Measurements from ENCODE around the gene NDUFAF8.

Gene NDUFAF8, protein sequence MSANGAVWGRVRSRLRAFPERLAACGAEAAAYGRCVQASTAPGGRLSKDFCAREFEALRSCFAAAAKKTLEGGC

DNA sequence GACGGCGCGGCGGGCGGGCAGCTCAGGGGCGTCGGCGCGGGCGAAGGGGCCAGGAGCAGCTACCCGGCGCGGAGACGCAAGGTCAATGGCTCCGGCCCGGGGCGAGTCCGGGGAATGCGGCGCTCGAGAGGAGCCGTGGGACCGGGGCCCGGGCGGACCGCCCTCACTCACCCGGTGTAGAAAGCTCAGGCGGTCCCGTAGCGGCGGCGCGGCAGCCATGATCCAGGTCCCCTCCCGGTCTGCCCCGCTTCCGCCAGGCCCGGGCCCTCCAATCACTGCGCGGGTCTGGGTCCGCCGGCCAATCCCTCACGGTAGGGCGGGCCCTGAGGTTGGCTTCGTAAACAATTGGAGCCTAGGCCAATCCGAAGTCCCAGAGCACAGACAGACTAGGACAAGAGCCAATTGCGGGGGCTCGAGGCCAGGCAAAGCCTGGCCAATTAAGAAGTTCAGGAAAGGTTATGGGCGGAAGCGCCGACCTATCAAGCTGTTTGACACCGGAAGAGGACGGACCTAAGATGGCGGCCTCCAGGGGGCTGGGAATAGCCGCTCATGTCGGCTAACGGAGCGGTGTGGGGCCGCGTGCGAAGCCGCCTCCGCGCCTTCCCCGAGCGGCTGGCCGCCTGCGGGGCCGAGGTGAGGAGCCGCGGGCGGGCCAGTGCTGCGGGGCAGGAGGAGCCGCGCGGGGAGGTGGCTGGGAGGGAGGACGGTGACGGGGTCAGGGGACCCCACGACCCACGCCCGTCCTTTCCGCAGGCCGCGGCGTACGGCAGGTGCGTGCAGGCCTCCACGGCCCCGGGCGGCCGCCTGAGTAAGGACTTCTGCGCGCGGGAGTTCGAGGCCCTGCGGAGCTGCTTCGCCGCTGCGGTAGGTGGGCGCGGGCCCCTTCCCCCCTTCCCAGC, at the start of gene NDUFAF8, which contains the start of gene TEPSIN:
Gene NDUFAF8 (plus strand): TSS at position 504 of the 899 bp plus-strand sequence. CDS start 46 bp downstream, at position 550.
Gene TEPSIN (minus strand): TSS at position 241 of the 899 bp plus-strand sequence. CDS start 22 bp downstream, at position 219.
- DNase-seq, result peak; percentile 95

DNA sequence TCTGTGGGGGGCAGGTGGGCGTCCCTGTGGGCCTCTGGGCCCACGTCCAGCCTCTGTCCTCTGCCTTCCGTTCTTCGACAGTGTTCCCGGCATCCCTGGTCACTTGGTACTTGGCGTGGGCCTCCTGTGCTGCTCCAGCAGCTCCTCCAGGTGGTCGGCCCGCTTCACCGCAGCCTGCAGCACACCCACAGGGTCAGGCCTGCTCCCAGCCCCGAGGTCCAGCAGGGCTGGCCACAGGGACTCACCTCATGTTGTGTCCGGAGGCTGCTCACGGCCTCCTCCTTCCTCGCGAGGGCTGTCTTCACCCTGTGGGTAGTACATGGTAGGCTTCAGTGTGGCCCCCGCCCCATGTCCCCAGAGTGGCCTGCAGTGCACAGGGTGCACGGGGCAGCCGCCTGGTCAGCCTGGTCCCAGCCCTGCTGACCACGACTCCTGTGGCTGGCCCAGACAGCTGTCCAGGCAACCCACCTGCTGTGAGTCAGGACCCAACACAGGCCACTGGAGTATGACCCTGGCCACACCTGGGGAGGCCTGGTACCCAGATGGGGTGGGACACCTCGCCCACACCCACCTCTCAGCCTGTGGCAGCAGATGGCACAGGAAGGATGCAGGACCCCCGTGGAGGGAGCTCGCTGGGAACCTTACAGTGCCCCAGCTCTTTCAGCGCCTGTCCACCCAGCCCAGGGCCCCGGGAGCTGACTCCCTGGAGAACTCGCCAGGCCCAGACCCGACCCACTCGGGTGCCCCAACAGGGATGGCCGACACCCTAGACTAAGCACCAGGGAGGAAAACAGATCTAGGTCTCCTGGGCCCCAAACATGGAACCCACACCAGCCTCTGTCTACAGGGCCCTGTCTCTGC, 49.2 kb upstream of the NDUFAF8 start:
- DNase-seq, result no peak

- no peak for DNase-seq
Measured at GRCh38 chr17:81190591-81190990, 48.5 kb upstream of the NDUFAF8 start.

DNA sequence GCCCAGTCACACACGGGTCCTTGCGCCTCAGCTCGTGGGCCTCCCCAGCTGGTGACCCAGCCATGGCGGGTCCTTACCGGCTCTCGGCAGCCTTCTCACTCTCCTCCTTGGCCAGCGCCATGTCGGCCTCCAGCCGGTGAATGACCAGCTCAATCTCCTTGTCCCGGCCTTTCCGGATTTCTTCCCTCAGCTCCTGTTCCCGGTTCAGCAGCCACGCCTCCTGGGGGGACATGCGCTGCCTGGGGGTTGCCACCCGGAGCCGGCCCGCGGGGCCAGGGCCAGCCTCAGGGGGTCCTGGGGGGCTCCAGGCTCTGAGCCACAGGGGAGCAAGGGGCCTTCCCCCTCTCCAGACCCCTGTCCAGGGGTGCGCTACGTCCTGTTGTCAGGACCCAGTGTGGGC, 48.0 kb upstream of the NDUFAF8 start:
- DNase-seq, result no peak

- DNase-seq, result no peak
Measured at GRCh38 chr17:81191646-81192045, 47.5 kb upstream of the NDUFAF8 start.

GRCh38 chr17:81192386-81193050, 46.6 kb upstream of the NDUFAF8 start:
- no peak for DNase-seq

DNA sequence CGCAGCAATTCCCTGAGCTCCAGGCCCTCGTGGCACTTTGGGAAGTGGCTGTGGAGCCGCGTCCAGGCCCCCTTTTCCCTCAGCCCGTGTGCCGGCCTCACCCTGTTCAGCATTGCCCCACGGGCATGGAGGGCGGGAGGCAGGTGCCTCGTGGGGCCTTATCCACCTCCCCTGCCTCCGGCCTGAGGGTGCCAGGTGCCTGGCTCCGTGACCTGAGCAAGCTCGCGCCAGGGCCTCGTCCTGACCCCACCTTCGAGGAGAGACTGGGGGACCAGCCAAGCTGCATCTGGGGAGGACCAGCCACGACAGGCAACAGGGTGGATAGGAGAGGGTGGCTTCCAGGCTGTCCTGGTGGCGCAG, 46.1 kb upstream of the NDUFAF8 start:
- no peak for DNase-seq

GRCh38 chr17:81193470-81194224, 45.5 kb upstream of the NDUFAF8 start:
- DNase-seq, result no peak

DNA sequence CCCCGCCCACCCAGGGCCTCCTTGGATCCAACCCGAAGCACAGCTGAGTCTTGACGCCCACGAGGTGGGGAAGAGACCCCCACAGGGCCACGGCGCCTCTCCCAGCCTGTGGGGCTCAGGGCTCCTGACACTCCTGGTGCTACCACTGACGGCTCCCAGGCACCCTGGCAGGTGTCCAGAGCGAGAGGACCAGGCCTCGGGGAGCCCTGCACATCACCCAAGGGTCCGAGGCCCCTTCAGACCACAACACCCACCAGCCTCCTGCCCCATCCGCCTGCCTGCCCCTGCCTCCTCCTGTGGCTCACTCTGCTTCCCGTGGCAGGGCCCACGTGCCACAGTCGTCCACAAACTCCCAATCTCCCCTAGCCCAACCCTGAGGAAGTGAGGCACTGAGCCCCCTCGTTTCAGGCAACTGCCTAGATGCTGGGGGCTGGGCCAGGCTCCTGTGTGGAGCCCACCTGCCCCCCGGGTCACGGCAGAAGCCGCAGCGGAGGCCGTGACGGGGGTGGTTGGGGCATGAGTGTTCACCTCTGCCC, 44.8 kb upstream of the NDUFAF8 start:
- no peak for DNase-seq

- DNase-seq, result no peak
Measured at GRCh38 chr17:81194941-81195901, 43.9 kb upstream of the NDUFAF8 start.

DNA sequence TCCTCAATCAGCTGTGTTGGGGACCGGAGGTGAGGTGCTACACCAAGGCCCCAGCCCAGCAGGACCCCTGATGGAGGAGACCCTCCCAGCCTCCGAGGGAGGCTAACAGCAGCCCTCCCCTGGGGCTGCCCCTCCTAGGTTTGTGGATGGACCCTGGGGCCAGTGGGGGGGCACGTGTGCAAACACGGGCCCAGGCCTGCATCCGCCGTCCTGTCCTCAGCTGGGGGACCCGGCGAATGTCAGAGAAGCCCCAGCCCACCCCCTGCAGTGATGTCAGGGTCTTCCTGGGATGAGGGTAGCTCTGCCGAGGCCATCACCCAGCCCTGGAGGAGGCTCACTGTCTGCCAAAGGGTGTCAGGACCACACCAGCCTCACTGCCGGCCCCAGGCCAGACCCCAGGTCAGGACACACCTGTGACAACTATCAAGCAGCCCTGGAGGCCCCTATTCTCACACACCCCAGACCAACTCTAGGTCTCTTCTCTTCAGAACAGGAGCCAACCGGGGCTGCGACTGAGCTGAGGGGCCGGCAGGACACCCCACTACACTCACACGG, 43.1 kb upstream of the NDUFAF8 start:
- DNase-seq, result no peak

DNA sequence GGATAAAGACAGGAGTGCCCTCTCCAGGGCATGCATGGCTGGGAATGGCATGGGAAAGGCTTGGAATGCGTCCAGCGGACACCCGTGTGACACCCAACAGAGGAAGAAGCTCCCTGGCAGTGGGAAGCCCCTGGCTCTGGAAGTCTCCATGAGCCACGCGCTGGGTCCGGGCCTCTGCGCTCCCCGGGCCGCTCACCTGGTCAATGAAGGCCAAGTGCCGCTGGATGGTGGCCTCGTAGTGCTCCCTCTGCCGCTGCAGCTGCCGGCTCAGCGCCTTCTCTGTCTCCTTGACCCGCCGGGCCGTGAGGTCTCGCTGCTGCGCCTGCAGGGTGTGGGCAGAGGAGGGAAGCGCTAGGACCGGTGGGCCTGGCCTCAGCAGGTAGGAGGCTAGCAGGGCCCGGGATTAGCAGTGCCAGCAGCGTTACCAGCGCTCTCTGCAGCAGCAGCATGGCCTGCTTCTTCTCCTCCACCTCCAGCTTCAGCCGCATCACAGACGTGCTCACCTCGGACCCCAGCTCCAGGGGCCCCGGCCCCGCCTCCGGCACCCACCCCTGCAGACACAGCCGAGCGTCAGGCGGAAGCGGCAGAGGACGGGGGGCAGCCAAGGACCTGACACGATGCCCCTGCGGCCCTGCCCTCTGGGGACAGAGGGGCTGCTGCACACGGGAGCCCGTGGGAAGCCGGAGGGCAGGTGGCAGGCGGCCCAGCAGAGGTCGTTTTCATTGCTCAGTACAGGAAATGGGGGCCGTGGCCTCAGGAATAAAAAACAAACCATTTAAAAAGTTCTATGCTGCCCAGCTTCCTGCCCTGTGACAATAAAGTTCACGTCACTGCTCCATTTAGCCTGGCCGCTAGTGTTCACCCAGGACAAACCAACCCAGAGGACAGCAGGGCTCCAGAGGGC, 42.4 kb upstream of the NDUFAF8 start:
- no peak for DNase-seq

- DNase-seq, result no peak
Measured at GRCh38 chr17:81197409-81197795, 41.7 kb upstream of the NDUFAF8 start.

DNA sequence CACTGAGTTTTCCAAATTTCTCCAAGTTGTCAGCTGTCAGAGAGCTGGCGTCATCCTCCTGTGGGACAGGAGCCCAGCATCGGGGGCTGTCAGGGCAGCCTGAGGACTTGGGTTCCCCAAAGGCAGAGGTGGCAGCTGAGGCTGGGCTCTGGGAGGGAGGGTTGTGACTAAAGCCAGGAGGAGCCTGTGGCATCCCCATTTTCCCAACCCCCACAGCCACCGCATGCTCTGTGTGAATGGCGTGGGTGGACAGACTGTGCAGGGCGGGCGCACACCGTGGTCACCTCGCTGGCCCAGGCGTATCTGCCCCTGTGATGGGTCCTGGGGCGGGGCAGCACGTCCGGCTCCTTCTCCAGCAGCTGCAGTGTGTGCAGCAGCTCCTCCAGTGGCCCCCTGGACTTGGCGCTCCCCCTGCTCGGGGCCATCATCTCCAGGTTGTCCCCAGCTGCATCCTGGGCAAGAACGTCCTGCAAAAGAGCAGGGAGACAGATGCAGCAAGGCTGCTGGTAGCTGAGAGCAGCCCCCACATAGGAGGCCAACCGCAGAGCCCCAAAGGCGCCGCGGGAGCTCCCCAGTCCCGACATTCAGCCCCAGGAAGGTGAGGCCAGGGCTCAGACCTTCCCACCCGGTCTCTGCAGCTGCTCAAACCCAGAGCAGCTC, 41.2 kb upstream of the NDUFAF8 start:
- no peak for DNase-seq

- DNase-seq, result no peak
Measured at GRCh38 chr17:81198826-81199481, 40.2 kb upstream of the NDUFAF8 start.

GRCh38 chr17:81199482-81199830, 39.7 kb upstream of the NDUFAF8 start:
- no peak for DNase-seq

DNA sequence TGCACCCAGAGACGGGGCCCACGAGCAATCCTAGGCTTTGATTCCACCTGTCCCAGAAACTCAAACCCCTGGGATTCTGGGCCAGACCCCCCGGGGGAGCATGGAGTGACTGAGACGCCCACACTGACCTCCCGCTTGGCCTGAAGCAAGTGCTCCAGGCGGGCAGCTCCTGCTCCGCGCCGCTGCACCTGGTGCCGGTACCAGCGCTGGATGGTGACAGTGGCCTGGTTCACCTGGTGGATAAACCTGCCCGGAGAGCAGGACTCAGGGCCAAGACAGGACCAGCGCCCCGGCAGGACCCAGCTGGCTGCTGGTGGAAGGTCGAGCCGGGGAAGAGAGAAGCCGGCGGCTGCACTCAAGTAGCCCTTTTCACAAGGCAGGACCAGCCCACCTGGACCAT, 38.9 kb upstream of the NDUFAF8 start:
- DNase-seq, result no peak

All from NCI-H1417 treated with DMSO at 0.1 percent for 48 hours (cell line).